GM23338 (cell line): ENCODE results near the gene RHBDF2. TPM values are rescaled to one million over a fixed set of nuclear protein-coding genes. Genes with fewer than 3 reads are reported as not detected.

Experiments used
- ATAC-seq: fragments of 200-7000 bp; cut with Tn5 transposase; 3 replicates; pipeline ENCODE4 v1.9.1; 2020
- DNase-seq: peaks from one replicate; pipeline ENCODE4 v3.0.0-alpha.2; 2015; ENCODE audit warnings: low spot score
- H2AFZ ChIP-seq: fragments of 200-600 bp; sonication (generic); 2 replicates; pipeline ENCODE4 v1.8.0; 2016; ENCODE audit warnings: antibody characterized with exemption, mild to moderate bottlenecking, moderate library complexity
- H3F3A ChIP-seq: fragments of 200-600 bp; sonication (generic); replicated peaks from 2 replicates; pipeline ENCODE4 v1.8.0; 2017; ENCODE audit warnings: antibody characterized with exemption, mixed run types, low read depth
- H3K27ac ChIP-seq: fragments of 200-600 bp; sonication (generic); 2 replicates; pipeline ENCODE4 v1.6.1; 2016; ENCODE audit warnings: low read depth
- H3K27me3 ChIP-seq: fragments of 200-600 bp; sonication (generic); 2 replicates; pipeline ENCODE4 v1.8.0; 2016; ENCODE audit warnings: mild to moderate bottlenecking, mixed run types, moderate library complexity; ENCODE audit not compliant: insufficient read depth
- H3K36me3 ChIP-seq: fragments of 200-600 bp; sonication (generic); 2 replicates; pipeline ENCODE4 v1.8.0; 2016; ENCODE audit warnings: mild to moderate bottlenecking; ENCODE audit not compliant: insufficient read depth
- H3K4me1 ChIP-seq: fragments of 200-600 bp; sonication (generic); 2 replicates; pipeline ENCODE4 v1.8.0; 2016; ENCODE audit warnings: mild to moderate bottlenecking, moderate library complexity; ENCODE audit not compliant: insufficient read depth
- H3K4me2 ChIP-seq: fragments of 200-600 bp; sonication (generic); 2 replicates; pipeline ENCODE4 v1.7.1; 2017; ENCODE audit warnings: mixed run types
- H3K4me3 ChIP-seq: fragments of 200-600 bp; sonication (generic); 2 replicates; pipeline ENCODE4 v1.6.1; 2016; ENCODE audit warnings: mixed run types
- H3K79me2 ChIP-seq: fragments of 200-600 bp; sonication (generic); replicated peaks from 2 replicates; pipeline ENCODE4 v1.8.0; 2017; ENCODE audit warnings: mild to moderate bottlenecking; ENCODE audit not compliant: insufficient read depth
- H3K9me2 ChIP-seq: fragments of 200-600 bp; sonication (generic); 2 replicates; pipeline ENCODE4 v1.8.0; 2017; ENCODE audit not compliant: insufficient read depth
- H4K20me1 ChIP-seq: fragments of 200-600 bp; sonication (generic); replicated peaks from 2 replicates; pipeline ENCODE4 v1.8.0; 2017; ENCODE audit warnings: mild to moderate bottlenecking; ENCODE audit not compliant: insufficient read depth
- H3K27ac Mint-ChIP-seq: 2 replicates; pipeline ENCODE4 v1.8.0; 2020; ENCODE audit warnings: inconsistent platforms, mild to moderate bottlenecking, moderate library complexity, mixed read lengths
- H3K27me3 Mint-ChIP-seq: 3 replicates; pipeline ENCODE4 v1.8.0; 2022; ENCODE audit warnings: low read depth, mild to moderate bottlenecking, moderate library complexity, mixed read lengths, inconsistent platforms; ENCODE audit not compliant: insufficient read depth, poor library complexity
- H3K36me3 Mint-ChIP-seq: 3 replicates; pipeline ENCODE4 v1.8.0; 2021; ENCODE audit warnings: low read depth, mild to moderate bottlenecking, inconsistent platforms, moderate library complexity, mixed read lengths
- H3K4me1 Mint-ChIP-seq: 3 replicates; pipeline ENCODE4 v1.8.0; 2020; ENCODE audit warnings: mild to moderate bottlenecking, inconsistent platforms, mixed read lengths
- H3K4me3 Mint-ChIP-seq: 3 replicates; pipeline ENCODE4 v1.8.0; 2021; ENCODE audit warnings: moderate library complexity, mild to moderate bottlenecking, inconsistent platforms, mixed read lengths
- H3K9me3 Mint-ChIP-seq: 3 replicates; pipeline ENCODE4 v1.8.0; 2020; ENCODE audit warnings: moderate library complexity, mild to moderate bottlenecking, inconsistent platforms, mixed read lengths
- CREB1 ChIP-seq: fragments of 250-450 bp; sonication (Bioruptor Pico); IDR thresholded peaks from 2 replicates; pipeline ENCODE4 v1.5.0; 2020; ENCODE audit warnings: low read depth, mild to moderate bottlenecking, moderate library complexity
- CTCF ChIP-seq, 2 experiments: fragments of 200-600 bp in 1 of 2; sonication (generic) in 1 of 2; conservative IDR thresholded peaks; 2 replicates each; pipeline versions ENCODE4 v1.5.1 to v1.6.1; 2016 to 2017; ENCODE audit warnings: antibody characterized with exemption in 2 of 2, low read depth in 2 of 2, mild to moderate bottlenecking in 2 of 2, moderate library complexity in 1 of 2
- EZH2 ChIP-seq: fragments of 200-600 bp; sonication (generic); IDR thresholded peaks from one replicate; pipeline ENCODE4 v1.8.0; 2017; ENCODE audit warnings: antibody characterized with exemption, mild to moderate bottlenecking, low read depth; ENCODE audit not compliant: unreplicated experiment
- EZH2phosphoT487 ChIP-seq: fragments of 200-600 bp; sonication (generic); IDR thresholded peaks from one replicate; pipeline ENCODE4 v1.8.1; 2018; ENCODE audit warnings: antibody characterized with exemption; ENCODE audit not compliant: unreplicated experiment
- JUNB ChIP-seq: IDR thresholded peaks from one replicate; pipeline ENCODE4 v1.6.1; 2016; ENCODE audit warnings: antibody characterized with exemption; ENCODE audit not compliant: unreplicated experiment
- NANOG ChIP-seq: IDR thresholded peaks from 2 replicates; pipeline ENCODE4 v1.6.1; 2016; ENCODE audit warnings: antibody characterized with exemption, borderline replicate concordance
- POLR2AphosphoS5 ChIP-seq: IDR thresholded peaks from 2 replicates; pipeline ENCODE4 v1.6.1; 2016; ENCODE audit warnings: antibody characterized with exemption, low read depth
- STAT1 ChIP-seq: IDR thresholded peaks from one replicate; pipeline ENCODE4 v1.6.1; 2016; ENCODE audit warnings: antibody characterized with exemption; ENCODE audit not compliant: unreplicated experiment
- ZNF114 ChIP-seq: fragments of 250-450 bp; sonication (Bioruptor Pico); IDR thresholded peaks from 2 replicates; pipeline ENCODE4 v1.5.0; 2020; ENCODE audit warnings: mild to moderate bottlenecking, moderate library complexity
- ZNF331 ChIP-seq: fragments of 250-450 bp; sonication (Bioruptor Pico); IDR thresholded peaks from 2 replicates; pipeline ENCODE4 v1.5.0; 2020; ENCODE audit warnings: low read depth, mild to moderate bottlenecking, moderate library complexity
- ZNF462 ChIP-seq: fragments of 250-450 bp; sonication (Bioruptor Pico); IDR thresholded peaks from 2 replicates; pipeline ENCODE4 v1.5.0; 2020; ENCODE audit warnings: mild to moderate bottlenecking, moderate library complexity
- polyA plus RNA-seq: library from polyadenylated mRNA; unstranded; fragments of >200 nt; fragmentation: Nextera tagmentation; extraction: Ambion mirVana; gene quantifications from 2 replicates; pipeline ENCODE4 v1.2.1, GENCODE V29; 2016
- total RNA-seq: library from RNA; depleted of rRNA; stranded (reverse); fragments of >200 nt; shearing (Covaris generic); gene quantifications from 2 replicates; pipeline ENCODE4 v1.2.3, GENCODE V29; 2014
- TF ChIP-seq, protein P1 (sequence below): IDR thresholded peaks from 2 replicates; pipeline ENCODE4 v1.6.1; 2016; ENCODE audit warnings: antibody characterized with exemption
- TF ChIP-seq, protein P2 (sequence below): IDR thresholded peaks from one replicate; pipeline ENCODE4 v1.6.1; 2018; ENCODE audit warnings: antibody characterized with exemption; ENCODE audit not compliant: unreplicated experiment

Gene RHBDF2
- total and polyA plus RNA-seq, 2 experiments from 2014 or later: 9.4 to 29.5 TPM

DNA sequence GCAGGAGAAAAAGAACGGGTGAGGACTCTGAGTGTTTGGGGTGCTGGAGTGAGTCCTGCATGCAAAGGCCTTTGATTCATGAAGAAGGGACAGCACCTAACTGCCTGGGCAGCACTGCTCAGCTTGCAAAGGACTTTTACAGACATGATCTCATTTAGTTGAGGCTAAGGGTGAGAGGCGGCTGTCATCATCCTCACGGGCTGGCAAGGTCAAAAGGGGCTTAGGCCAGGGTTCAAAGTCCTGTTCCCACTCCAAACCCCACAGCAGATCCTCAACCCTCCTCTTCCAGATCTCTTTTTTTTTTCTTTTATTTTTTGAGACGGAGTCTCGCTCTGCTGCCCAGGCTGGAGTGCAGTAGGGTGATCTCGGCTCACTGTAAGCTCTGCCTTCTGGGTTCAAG is 4.8 kb downstream of the RHBDF2 start:
- peaks cover 4% of the 10 kb centered on the region; the same call in 1 of the 2 replicates for H3K27me3 ChIP-seq
- no peaks in the 10 kb centered on the region for H3K36me3 ChIP-seq
- DNase-seq: no peak
- H3K4me1 Mint-ChIP-seq: peaks cover 54% of the 10 kb centered on the region
- no peak overlapping the region for H3K27ac Mint-ChIP-seq
- H3K9me2 ChIP-seq: no peaks in the 10 kb centered on the region
- no peaks in the 10 kb centered on the region for H3K36me3 Mint-ChIP-seq
- no peak overlapping the region for H3K4me3 ChIP-seq
- H3K4me2 ChIP-seq: no peak overlapping the region
- no peak overlapping the region for H2AFZ ChIP-seq
- ATAC-seq: no peak
- H4K20me1 ChIP-seq: peaks cover 12% of the 10 kb centered on the region
- 0 out of 2 replicates have a peak, but pooled peaks cover 3% of the 10 kb centered on the region for H3F3A ChIP-seq
- no peak overlapping the region for H3K4me3 Mint-ChIP-seq
- TF ChIP-seq ZNF462 (CRISPR knock-in tag) (no peak), EZH2 (no peak), EZH2phosphoT487 (no peak), STAT1 (no peak), NANOG (no peak), POLR2AphosphoS5 (no peak), CREB1 (CRISPR knock-in tag) (no peak), ZNF114 (CRISPR knock-in tag) (no peak), CTCF (conservative IDR thresholded peaks at IDR 0.05; ENCODE audit: low read depth in 2 of 2) (no peak), ZNF331 (CRISPR knock-in tag) (no peak), JUNB (no peak)
- TF ChIP-seq, protein P1, sequence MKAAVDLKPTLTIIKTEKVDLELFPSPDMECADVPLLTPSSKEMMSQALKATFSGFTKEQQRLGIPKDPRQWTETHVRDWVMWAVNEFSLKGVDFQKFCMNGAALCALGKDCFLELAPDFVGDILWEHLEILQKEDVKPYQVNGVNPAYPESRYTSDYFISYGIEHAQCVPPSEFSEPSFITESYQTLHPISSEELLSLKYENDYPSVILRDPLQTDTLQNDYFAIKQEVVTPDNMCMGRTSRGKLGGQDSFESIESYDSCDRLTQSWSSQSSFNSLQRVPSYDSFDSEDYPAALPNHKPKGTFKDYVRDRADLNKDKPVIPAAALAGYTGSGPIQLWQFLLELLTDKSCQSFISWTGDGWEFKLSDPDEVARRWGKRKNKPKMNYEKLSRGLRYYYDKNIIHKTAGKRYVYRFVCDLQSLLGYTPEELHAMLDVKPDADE: no peak
- TF ChIP-seq, protein P2, sequence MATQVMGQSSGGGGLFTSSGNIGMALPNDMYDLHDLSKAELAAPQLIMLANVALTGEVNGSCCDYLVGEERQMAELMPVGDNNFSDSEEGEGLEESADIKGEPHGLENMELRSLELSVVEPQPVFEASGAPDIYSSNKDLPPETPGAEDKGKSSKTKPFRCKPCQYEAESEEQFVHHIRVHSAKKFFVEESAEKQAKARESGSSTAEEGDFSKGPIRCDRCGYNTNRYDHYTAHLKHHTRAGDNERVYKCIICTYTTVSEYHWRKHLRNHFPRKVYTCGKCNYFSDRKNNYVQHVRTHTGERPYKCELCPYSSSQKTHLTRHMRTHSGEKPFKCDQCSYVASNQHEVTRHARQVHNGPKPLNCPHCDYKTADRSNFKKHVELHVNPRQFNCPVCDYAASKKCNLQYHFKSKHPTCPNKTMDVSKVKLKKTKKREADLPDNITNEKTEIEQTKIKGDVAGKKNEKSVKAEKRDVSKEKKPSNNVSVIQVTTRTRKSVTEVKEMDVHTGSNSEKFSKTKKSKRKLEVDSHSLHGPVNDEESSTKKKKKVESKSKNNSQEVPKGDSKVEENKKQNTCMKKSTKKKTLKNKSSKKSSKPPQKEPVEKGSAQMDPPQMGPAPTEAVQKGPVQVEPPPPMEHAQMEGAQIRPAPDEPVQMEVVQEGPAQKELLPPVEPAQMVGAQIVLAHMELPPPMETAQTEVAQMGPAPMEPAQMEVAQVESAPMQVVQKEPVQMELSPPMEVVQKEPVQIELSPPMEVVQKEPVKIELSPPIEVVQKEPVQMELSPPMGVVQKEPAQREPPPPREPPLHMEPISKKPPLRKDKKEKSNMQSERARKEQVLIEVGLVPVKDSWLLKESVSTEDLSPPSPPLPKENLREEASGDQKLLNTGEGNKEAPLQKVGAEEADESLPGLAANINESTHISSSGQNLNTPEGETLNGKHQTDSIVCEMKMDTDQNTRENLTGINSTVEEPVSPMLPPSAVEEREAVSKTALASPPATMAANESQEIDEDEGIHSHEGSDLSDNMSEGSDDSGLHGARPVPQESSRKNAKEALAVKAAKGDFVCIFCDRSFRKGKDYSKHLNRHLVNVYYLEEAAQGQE: no peak
- H3K27me3 Mint-ChIP-seq: peaks cover 21% of the 10 kb centered on the region
- H3K79me2 ChIP-seq: peaks cover 3% of the 10 kb centered on the region; the same call in 1 of the 2 replicates
- H3K4me1 ChIP-seq: peaks cover 28% of the 10 kb centered on the region
- H3K27ac ChIP-seq: no peak overlapping the region
- H3K9me3 Mint-ChIP-seq: no peaks in the 10 kb centered on the region
